ENCODE results near the gene CCSAP.

The CCSAP gene

GRCh38 chr1:229323885-229324553 lies 18.8 kb downstream of the CCSAP start:
- no peak for TF ChIP-seq SIN3A (IDR thresholded peaks at IDR 0.05; ENCODE audit: borderline replicate concordance, insufficient read depth, low read length)
- TF ChIP-seq POLR2AphosphoS5 (IDR thresholded peaks at IDR 0.05; ENCODE audit: low read depth, low read length) = no peak
- TF ChIP-seq TAF1 (IDR thresholded peaks at IDR 0.05; ENCODE audit: borderline replicate concordance, insufficient read depth, low read length) = no peak
- no peak for TF ChIP-seq REST (IDR thresholded peaks at IDR 0.05; ENCODE audit: insufficient read depth in 1 of 2, low read depth in 2 of 2, low read length in 2 of 2)
- no peak for TF ChIP-seq FOXP2 (optimal IDR thresholded peaks at IDR 0.05; ENCODE audit: borderline replicate concordance, extremely low read depth, extremely low read length, insufficient read depth)

GRCh38 chr1:229323201-229323600 lies 19.6 kb downstream of the CCSAP start:
- TF ChIP-seq REST (IDR thresholded peaks at IDR 0.05; ENCODE audit: insufficient read depth in 1 of 2, low read depth in 2 of 2, low read length in 2 of 2) (no peak), POLR2AphosphoS5 (IDR thresholded peaks at IDR 0.05; ENCODE audit: low read depth, low read length) (no peak), FOXP2 (optimal IDR thresholded peaks at IDR 0.05; ENCODE audit: borderline replicate concordance, extremely low read depth, extremely low read length, insufficient read depth) (no peak), SIN3A (IDR thresholded peaks at IDR 0.05; ENCODE audit: borderline replicate concordance, insufficient read depth, low read length) (no peak), TAF1 (IDR thresholded peaks at IDR 0.05; ENCODE audit: borderline replicate concordance, insufficient read depth, low read length) (no peak)

- TF ChIP-seq SIN3A (IDR thresholded peaks at IDR 0.05; ENCODE audit: borderline replicate concordance, insufficient read depth, low read length) = no peak
- no peak for TF ChIP-seq TAF1 (IDR thresholded peaks at IDR 0.05; ENCODE audit: borderline replicate concordance, insufficient read depth, low read length)
- TF ChIP-seq FOXP2 (optimal IDR thresholded peaks at IDR 0.05; ENCODE audit: borderline replicate concordance, extremely low read depth, extremely low read length, insufficient read depth) = no peak
- no peak for TF ChIP-seq POLR2AphosphoS5 (IDR thresholded peaks at IDR 0.05; ENCODE audit: low read depth, low read length)
- TF ChIP-seq REST (IDR thresholded peaks at IDR 0.05; ENCODE audit: insufficient read depth in 1 of 2, low read depth in 2 of 2, low read length in 2 of 2) = no peak
Measured at GRCh38 chr1:229319487-229319886, 23.4 kb downstream of the CCSAP start.

GRCh38 chr1:229318056-229318455 lies 24.8 kb downstream of the CCSAP start:
- TF ChIP-seq TAF1 (IDR thresholded peaks at IDR 0.05; ENCODE audit: borderline replicate concordance, insufficient read depth, low read length) (no peak), FOXP2 (optimal IDR thresholded peaks at IDR 0.05; ENCODE audit: borderline replicate concordance, extremely low read depth, extremely low read length, insufficient read depth) (no peak), SIN3A (IDR thresholded peaks at IDR 0.05; ENCODE audit: borderline replicate concordance, insufficient read depth, low read length) (no peak), POLR2AphosphoS5 (IDR thresholded peaks at IDR 0.05; ENCODE audit: low read depth, low read length) (no peak), REST (IDR thresholded peaks at IDR 0.05; ENCODE audit: insufficient read depth in 1 of 2, low read depth in 2 of 2, low read length in 2 of 2) (no peak)

Measured in PFSK-1 (cell line).